Stimulated activated CD8-positive, alpha-beta memory T cell treated with anti-CD3 and anti-CD28 coated beads, Interleukin-4, amount 100 ng/mL, for 48 hours (primary cell): ENCODE measurements around the gene CYBB.

Experiments used
- DNase-seq: peaks from one replicate; pipeline ENCODE4 v3.0.0-alpha.2; 2020

The CYBB gene

DNA sequence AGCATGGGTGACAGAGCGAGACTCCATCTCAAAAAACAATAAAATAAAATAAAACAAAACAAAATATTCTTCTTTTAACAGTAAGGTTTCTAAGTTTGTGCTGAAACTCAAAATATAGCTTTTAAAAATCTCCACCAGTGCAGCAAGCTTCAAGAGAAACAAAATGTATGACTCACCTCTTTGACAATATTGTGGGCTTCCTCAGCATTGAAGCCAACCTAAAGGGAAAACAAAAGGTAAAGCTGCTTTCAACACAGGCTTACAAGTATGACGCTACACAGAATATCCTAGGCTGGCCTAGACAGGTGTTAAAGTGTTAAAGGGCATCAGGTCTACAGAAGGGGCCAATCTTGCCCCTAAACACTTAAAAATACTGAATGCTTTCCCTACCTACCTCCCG, 66.3 kb downstream of the CYBB start:
- no peak for DNase-seq

DNA sequence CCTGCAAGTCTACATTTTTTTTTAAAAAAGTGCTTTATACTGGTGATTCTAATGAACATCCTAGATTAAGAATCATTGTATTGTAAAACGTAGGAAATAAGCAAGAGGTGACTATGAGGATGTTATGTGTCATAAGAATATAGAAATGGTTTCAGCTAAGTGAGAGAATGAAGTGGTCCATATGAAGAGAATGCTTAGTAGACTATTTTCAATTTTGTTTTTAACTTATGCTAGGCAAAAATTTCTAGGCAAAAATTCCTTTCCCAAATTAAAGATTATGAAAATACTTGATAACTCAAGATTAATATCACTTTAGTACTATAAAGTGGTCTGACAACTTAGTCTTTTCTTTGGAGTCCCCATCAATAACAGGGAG, 66.7 kb downstream of the CYBB start:
- no peak for DNase-seq

DNA sequence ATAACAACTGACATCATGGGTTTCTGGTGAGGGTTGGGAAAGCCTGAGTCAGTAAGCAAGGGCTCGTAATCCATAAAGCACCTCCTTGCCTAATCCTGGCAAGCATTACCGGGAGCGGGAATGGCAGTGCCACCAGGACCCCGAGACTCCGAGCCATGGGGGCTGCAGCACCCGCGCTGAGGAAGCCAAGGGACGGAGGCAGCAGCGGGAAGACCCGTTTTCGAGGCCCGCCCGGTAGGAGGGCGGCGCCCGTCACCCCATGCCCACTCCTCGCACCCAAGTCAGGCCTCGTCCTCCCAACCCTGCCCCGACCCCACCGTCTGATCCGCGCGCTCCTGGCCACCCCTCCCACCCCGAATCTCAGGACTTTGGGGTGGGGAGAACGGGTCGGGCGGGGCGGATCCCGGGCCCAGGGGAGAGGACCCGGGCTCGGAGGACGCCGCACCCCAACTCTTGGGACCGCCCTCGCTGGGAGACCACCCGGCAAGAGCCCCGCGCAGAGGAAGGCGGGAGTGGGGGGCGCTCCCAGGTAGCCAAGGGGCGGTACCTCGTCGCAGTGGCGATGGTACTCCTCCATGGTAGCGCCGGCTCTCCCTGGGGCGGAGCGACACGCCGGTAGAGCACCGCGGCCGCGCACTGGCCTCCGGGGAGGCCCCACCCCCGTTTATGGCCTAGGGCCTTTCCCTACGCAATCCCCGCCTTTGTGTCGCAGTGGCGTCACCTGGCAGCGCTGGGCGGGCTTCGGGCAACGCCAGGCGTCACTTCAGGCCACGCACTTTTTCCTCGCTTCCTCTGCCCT, 67.3 kb downstream of the CYBB start, which contains the start of gene DYNLT3:
TSS of gene DYNLT3 (minus strand) at position 638 of the 799 bp plus-strand sequence. CDS start at position 577, 61 bp downstream.
- peak; percentile 80 for DNase-seq

DNA sequence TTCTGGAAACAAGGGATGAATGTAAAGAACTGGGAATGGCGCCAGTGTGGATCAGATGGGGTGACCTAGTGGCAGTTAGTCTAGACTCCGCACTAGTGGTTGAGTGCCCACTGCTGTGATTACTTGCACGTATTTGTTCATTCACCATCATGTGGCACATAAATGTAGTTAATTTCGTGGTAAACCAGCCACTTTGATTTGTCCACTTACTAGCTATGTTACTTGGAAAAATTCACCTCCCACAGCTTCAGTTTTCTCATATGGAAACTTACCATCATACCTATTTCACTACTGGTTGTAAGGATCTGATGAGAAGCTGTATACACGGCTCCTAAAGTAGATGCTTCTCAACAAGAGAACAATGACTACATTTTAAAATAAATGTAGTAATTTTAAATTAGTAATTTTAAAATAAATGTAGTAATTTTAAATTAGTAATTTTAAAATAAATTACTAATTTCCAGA, 67.9 kb downstream of the CYBB start:
- no peak for DNase-seq

DNA sequence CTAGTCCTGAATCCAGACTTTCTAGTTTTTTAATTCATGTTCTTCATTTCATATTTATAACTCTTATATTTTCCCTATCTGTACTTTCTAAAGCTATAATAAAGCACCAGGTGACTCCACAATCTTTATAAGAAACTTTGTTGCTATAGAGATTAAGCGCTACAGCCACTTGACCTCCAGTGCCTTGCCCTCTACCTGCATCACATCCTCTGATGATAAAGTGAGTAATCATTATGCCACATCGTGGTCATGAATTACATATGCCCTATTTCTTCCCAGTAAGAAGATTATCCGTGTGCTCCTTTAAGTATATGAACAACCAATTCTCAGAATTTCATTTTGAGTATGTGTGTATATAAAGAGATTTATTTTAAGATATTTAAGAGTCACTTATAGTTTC, 74.3 kb downstream of the CYBB start:
- no peak for DNase-seq

DNA sequence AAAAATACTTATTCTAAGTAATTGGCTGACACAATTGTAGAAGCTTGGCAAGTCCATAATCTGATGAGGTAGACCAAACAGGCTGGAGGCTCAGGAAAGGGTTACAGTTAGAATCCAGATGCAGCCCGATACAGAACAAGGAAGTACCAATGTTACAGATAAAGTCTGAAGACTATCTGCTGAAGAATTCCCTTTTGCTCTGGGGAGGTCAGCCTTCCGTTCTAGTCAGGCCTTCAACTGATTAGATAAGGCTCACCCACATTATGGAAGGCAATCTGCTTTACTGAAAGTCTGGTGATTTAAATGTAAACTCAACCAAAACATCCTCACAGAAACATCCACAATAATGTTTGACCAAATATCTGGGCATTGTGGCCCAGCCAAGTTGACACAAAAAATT, 74.9 kb downstream of the CYBB start:
- DNase-seq = no peak

DNA sequence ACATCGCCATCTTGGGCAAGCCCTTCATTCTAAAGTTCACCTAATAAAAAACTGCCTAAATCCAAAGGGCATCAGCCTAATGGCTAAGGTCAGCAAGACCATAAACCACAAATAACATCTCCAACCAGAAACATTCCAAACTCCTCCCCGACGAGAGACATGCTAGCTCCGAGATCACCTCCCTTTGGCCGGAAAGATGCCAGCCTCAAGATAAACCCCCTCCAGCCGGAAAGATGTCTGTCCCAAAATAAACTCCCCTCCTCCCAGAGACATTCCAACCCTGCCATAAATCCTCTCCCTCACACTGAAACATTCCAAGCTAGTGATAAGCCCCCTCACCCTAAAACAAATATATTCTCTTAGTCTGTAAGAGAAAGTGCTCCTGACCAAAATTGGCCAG, 80.9 kb downstream of the CYBB start:
- DNase-seq = no peak

DNA sequence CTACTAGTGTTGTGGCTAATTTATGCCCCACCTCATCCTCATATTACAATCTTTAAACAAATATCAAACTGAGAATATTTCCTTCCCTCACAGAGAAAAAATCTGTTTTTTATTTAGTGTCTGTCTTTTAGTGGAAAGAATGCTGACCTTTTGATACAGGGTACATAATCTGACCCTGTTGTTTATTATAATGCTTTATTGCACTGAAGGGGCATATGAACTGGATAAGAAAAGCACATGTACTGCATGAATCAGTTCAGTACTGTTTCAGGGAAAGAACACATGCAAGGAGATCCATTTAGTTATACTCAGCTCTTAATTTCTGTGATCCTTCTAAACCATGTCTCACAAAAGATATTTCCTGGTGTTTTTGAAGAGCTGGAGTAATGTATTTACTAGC, 83.0 kb downstream of the CYBB start:
- no peak for DNase-seq
